ENCODE data around the gene ZNF277.

The ZNF277 gene

GRCh38 chr7:112206238-112206990 lies at the start of gene ZNF277, which contains the start of gene DOCK4 (continued):
- TF ChIP-seq WT1 (tag by site-specific recombination; IDR thresholded peaks at IDR 0.05) (peak; percentile 90), GLIS2 (tag by site-specific recombination; IDR thresholded peaks at IDR 0.05) (peak; percentile 99), ZSCAN16 (tag by site-specific recombination; IDR thresholded peaks at IDR 0.05) (0 out of 2 replicates have a peak, but pooled peaks have one; percentile 16), ZNF391 (tag by site-specific recombination; IDR thresholded peaks at IDR 0.05; ENCODE audit: borderline replicate concordance, low read depth) (0 out of 2 replicates have a peak, but pooled peaks have one; percentile 29), ZNF654 (tag by site-specific recombination; IDR thresholded peaks at IDR 0.05; ENCODE audit: low read depth) (no peak), ZNF843 (tag by site-specific recombination; IDR thresholded peaks at IDR 0.05) (peak; percentile 30; the same call in 1 of the 2 replicates), ZNF558 (tag by site-specific recombination; IDR thresholded peaks at IDR 0.05) (no peak), ZNF629 (tag by site-specific recombination; IDR thresholded peaks at IDR 0.05) (peak; percentile 90), HOXD13 (CRISPR knock-in tag; IDR thresholded peaks at IDR 0.05; ENCODE audit: borderline replicate concordance) (0 out of 2 replicates have a peak, but pooled peaks have one; percentile 44), ZNF660 (tag by site-specific recombination; IDR thresholded peaks at IDR 0.05) (peak; percentile 75), ZNF133 (tag by site-specific recombination; IDR thresholded peaks at IDR 0.05) (no peak), ZNF274 (IDR thresholded peaks at IDR 0.05; ENCODE audit: low read length) (no peak), ZNF274 (tag by site-specific recombination; IDR thresholded peaks at IDR 0.05; ENCODE audit: borderline replicate concordance) (no peak), ZFP69B (tag by site-specific recombination; IDR thresholded peaks at IDR 0.05) (peak; percentile 92), ZNF560 (tag by site-specific recombination; IDR thresholded peaks at IDR 0.05; ENCODE audit: borderline replicate concordance) (no peak), SP3 (tag by site-specific recombination; IDR thresholded peaks at IDR 0.05) (peak; percentile 99), GLIS1 (tag by site-specific recombination; IDR thresholded peaks at IDR 0.05) (peak; percentile 79), ZBTB21 (tag by site-specific recombination; IDR thresholded peaks at IDR 0.05) (peak; percentile 73), IKZF3 (tag by site-specific recombination; IDR thresholded peaks at IDR 0.05) (no peak; the same call in none of the 2 replicates), ZFHX2 (tag by site-specific recombination; conservative IDR thresholded peaks at IDR 0.05) (peak; percentile 62), MZF1 (tag by site-specific recombination; IDR thresholded peaks at IDR 0.05; ENCODE audit: borderline replicate concordance) (no peak), ZBTB20 (tag by site-specific recombination; IDR thresholded peaks at IDR 0.05) (peak; percentile 96), ZNF211 (tag by site-specific recombination; IDR thresholded peaks at IDR 0.05; ENCODE audit: low read depth) (no peak), ZNF292 (tag by site-specific recombination; IDR thresholded peaks at IDR 0.05; ENCODE audit: borderline replicate concordance, low read depth) (no peak), ZNF202 (tag by site-specific recombination; IDR thresholded peaks at IDR 0.05; ENCODE audit: borderline replicate concordance) (no peak), KLF10 (tag by site-specific recombination; IDR thresholded peaks at IDR 0.05) (peak; percentile 96), ZNF626 (tag by site-specific recombination; IDR thresholded peaks at IDR 0.05) (no peak), ZIC2 (tag by site-specific recombination; IDR thresholded peaks at IDR 0.05) (peak; percentile 90)
- TF ChIP-seq, protein P1, sequence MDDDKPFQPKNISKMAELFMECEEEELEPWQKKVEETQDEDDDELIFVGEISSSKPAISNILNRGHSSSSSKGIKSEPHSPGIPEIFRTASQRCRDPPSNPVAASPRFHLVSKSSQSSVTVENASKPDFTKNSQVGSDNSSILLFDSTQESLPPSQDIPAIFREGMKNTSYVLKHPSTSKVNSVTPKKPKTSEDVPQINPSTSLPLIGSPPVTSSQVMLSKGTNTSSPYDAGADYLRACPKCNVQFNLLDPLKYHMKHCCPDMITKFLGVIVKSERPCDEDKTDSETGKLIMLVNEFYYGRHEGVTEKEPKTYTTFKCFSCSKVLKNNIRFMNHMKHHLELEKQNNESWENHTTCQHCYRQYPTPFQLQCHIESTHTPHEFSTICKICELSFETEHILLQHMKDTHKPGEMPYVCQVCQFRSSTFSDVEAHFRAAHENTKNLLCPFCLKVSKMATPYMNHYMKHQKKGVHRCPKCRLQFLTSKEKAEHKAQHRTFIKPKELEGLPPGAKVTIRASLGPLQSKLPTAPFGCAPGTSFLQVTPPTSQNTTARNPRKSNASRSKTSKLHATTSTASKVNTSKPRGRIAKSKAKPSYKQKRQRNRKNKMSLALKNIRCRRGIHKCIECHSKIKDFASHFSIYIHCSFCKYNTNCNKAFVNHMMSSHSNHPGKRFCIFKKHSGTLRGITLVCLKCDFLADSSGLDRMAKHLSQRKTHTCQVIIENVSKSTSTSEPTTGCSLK (tag by site-specific recombination; IDR thresholded peaks at IDR 0.05): no peak
- TF ChIP-seq, protein P2, sequence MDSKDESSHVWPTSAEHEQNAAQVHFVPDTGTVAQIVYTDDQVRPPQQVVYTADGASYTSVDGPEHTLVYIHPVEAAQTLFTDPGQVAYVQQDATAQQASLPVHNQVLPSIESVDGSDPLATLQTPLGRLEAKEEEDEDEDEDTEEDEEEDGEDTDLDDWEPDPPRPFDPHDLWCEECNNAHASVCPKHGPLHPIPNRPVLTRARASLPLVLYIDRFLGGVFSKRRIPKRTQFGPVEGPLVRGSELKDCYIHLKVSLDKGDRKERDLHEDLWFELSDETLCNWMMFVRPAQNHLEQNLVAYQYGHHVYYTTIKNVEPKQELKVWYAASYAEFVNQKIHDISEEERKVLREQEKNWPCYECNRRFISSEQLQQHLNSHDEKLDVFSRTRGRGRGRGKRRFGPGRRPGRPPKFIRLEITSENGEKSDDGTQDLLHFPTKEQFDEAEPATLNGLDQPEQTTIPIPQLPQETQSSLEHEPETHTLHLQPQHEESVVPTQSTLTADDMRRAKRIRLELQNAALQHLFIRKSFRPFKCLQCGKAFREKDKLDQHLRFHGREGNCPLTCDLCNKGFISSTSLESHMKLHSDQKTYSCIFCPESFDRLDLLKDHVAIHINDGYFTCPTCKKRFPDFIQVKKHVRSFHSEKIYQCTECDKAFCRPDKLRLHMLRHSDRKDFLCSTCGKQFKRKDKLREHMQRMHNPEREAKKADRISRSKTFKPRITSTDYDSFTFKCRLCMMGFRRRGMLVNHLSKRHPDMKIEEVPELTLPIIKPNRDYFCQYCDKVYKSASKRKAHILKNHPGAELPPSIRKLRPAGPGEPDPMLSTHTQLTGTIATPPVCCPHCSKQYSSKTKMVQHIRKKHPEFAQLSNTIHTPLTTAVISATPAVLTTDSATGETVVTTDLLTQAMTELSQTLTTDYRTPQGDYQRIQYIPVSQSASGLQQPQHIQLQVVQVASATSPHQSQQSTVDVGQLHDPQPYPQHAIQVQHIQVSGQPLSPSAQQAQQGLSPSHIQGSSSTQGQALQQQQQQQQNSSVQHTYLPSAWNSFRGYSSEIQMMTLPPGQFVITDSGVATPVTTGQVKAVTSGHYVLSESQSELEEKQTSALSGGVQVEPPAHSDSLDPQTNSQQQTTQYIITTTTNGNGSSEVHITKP (tag by site-specific recombination; IDR thresholded peaks at IDR 0.05): peak; percentile 98
- TF ChIP-seq, protein P3, sequence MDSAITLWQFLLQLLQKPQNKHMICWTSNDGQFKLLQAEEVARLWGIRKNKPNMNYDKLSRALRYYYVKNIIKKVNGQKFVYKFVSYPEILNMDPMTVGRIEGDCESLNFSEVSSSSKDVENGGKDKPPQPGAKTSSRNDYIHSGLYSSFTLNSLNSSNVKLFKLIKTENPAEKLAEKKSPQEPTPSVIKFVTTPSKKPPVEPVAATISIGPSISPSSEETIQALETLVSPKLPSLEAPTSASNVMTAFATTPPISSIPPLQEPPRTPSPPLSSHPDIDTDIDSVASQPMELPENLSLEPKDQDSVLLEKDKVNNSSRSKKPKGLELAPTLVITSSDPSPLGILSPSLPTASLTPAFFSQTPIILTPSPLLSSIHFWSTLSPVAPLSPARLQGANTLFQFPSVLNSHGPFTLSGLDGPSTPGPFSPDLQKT (IDR thresholded peaks at IDR 0.05; ENCODE audit: borderline replicate concordance, low read depth, low read length): peak; percentile 95
- TF ChIP-seq, protein P4, sequence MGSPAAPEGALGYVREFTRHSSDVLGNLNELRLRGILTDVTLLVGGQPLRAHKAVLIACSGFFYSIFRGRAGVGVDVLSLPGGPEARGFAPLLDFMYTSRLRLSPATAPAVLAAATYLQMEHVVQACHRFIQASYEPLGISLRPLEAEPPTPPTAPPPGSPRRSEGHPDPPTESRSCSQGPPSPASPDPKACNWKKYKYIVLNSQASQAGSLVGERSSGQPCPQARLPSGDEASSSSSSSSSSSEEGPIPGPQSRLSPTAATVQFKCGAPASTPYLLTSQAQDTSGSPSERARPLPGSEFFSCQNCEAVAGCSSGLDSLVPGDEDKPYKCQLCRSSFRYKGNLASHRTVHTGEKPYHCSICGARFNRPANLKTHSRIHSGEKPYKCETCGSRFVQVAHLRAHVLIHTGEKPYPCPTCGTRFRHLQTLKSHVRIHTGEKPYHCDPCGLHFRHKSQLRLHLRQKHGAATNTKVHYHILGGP (tag by site-specific recombination; IDR thresholded peaks at IDR 0.05): no peak
